CD14-positive monocyte (primary cell): ENCODE data around the gene MACROD1. TPM values are rescaled to one million over a fixed set of nuclear protein-coding genes. Genes with fewer than 3 reads are reported as not detected.

Experiments used
- DNase-seq, 3 donors: peaks; one replicate each; pipeline ENCODE4 v3.0.0-alpha.2; 2011 to 2022
- H2AFZ ChIP-seq: 2 replicates; pipeline ENCODE4 v1.6.0; 2012; ENCODE audit warnings: mild to moderate bottlenecking, low read depth, low read length, inconsistent platforms; ENCODE audit not compliant: insufficient read depth, poor library complexity, severe bottlenecking
- H3K27ac ChIP-seq, 2 donors: 1 replicate in 1 of 2; 2 replicates in 1 of 2; pipeline ENCODE4 v1.5.1; 2012 to 2013; ENCODE audit warnings: low read length in 2 of 2, control low read depth in 1 of 2, inconsistent platforms in 1 of 2, low read depth in 1 of 2, mild to moderate bottlenecking in 1 of 2
- H3K27me3 ChIP-seq, 2 donors: one replicate each; pipeline versions ENCODE4 v1.6.0 to v1.6.1; 2011 to 2013; ENCODE audit warnings: low read length in 2 of 2; ENCODE audit not compliant: control insufficient read depth in 2 of 2, insufficient read depth in 2 of 2
- H3K36me3 ChIP-seq, 2 donors: replicated peaks in 1 of 2; 1 replicate in 1 of 2; 2 replicates in 1 of 2; pipeline versions ENCODE4 v1.5.1 to v1.6.1; 2012 to 2013; ENCODE audit warnings: low read length in 2 of 2, control low read depth in 1 of 2, inconsistent platforms in 1 of 2, mild to moderate bottlenecking in 1 of 2; ENCODE audit not compliant: insufficient read depth in 2 of 2, control insufficient read depth in 1 of 2
- H3K4me1 ChIP-seq, 2 donors: 1 replicate in 1 of 2; 2 replicates in 1 of 2; pipeline versions ENCODE4 v1.5.1 to v1.6.1; 2012 to 2013; ENCODE audit warnings: low read length in 2 of 2, control low read depth in 1 of 2, inconsistent platforms in 1 of 2, mild to moderate bottlenecking in 1 of 2, moderate library complexity in 1 of 2; ENCODE audit not compliant: insufficient read depth in 2 of 2, control insufficient read depth in 1 of 2
- H3K4me2 ChIP-seq: replicated peaks from 2 replicates; pipeline ENCODE3; 2012; ENCODE audit warnings: low read length, moderate library complexity, mild to moderate bottlenecking; ENCODE audit not compliant: poor library complexity, severe bottlenecking; ENCODE audit errors: extremely low read depth
- H3K4me3 ChIP-seq, 3 experiments: fragments of 200-600 bp in 1 of 3; sonication (generic) in 1 of 3; replicated peaks in 1 of 3; 1 replicate in 2 of 3; 2 replicates in 1 of 3; pipeline ENCODE4 v1.5.1; 2011 to 2013; ENCODE audit warnings: low read length in 3 of 3, mild to moderate bottlenecking in 3 of 3, control low read depth in 2 of 3, low read depth in 2 of 3, inconsistent platforms in 1 of 3, moderate library complexity in 1 of 3
- H3K79me2 ChIP-seq: 2 replicates; pipeline ENCODE4 v1.6.0; 2012; ENCODE audit warnings: mild to moderate bottlenecking, control low read depth, inconsistent platforms, low read length, moderate library complexity; ENCODE audit not compliant: insufficient read depth
- H3K9ac ChIP-seq: 2 replicates; pipeline ENCODE4 v1.6.0; 2017; ENCODE audit warnings: low read length, mild to moderate bottlenecking; ENCODE audit not compliant: insufficient read depth, poor library complexity, severe bottlenecking
- H3K9me3 ChIP-seq, 2 donors: replicated peaks in 1 of 2; 1 replicate in 1 of 2; 2 replicates in 1 of 2; pipeline versions ENCODE4 v1.5.1 to v1.6.1; 2012 to 2013; ENCODE audit warnings: low read length in 2 of 2, control low read depth in 1 of 2; ENCODE audit not compliant: control insufficient read depth in 1 of 2, insufficient read depth in 1 of 2
- H4K20me1 ChIP-seq: 2 replicates; pipeline ENCODE4 v1.6.0; 2012; ENCODE audit warnings: mild to moderate bottlenecking, low read length, control low read depth, moderate library complexity; ENCODE audit not compliant: insufficient read depth
- H3K27ac Mint-ChIP-seq, 7 donors: one replicate each; pipeline ENCODE4 v1.8.0; 2020; ENCODE audit warnings: mild to moderate bottlenecking in 7 of 7, mixed read lengths in 7 of 7, moderate library complexity in 6 of 7, inconsistent platforms in 2 of 7
- H3K27me3 Mint-ChIP-seq, 3 donors: one replicate each; pipeline ENCODE4 v1.8.0; 2021 to 2022; ENCODE audit warnings: low read depth in 3 of 3, mild to moderate bottlenecking in 3 of 3, mixed read lengths in 3 of 3, moderate library complexity in 3 of 3, inconsistent platforms in 1 of 3
- H3K36me3 Mint-ChIP-seq, 2 donors: one replicate each; pipeline ENCODE4 v1.8.0; 2020; ENCODE audit warnings: mixed read lengths in 2 of 2, inconsistent platforms in 1 of 2, mild to moderate bottlenecking in 1 of 2
- H3K4me1 Mint-ChIP-seq: one replicate; pipeline ENCODE4 v1.8.0; 2020; ENCODE audit warnings: mild to moderate bottlenecking, mixed read lengths
- H3K4me3 Mint-ChIP-seq, 2 donors: one replicate each; pipeline ENCODE4 v1.8.0; 2020; ENCODE audit warnings: mild to moderate bottlenecking in 2 of 2, mixed read lengths in 2 of 2, moderate library complexity in 1 of 2
- H3K9me3 Mint-ChIP-seq, 7 donors: one replicate each; pipeline ENCODE4 v1.8.0; 2020 to 2022; ENCODE audit warnings: mixed read lengths in 7 of 7, mild to moderate bottlenecking in 6 of 7, moderate library complexity in 6 of 7, inconsistent platforms in 2 of 7
- WGBS: methylation state at CpG from one replicate; pipeline ENCODE4 v1.1.5; 2013; ENCODE audit warnings: missing lambda C conversion rate; ENCODE audit not compliant: insufficient coverage; 5-methylcytosine and 5-hydroxymethylcytosine counted together
- intact Hi-C, 2 donors: fragments of 100-400 bp; cut with micrococcal nuclease; formaldehyde crosslinking; loops; one replicate each; pipeline versions ENCODE4 v1.15.0 to v1.15.1; 2023
- polyA plus RNA-seq, 3 donors: library from polyadenylated mRNA; depleted of rRNA in 1 of 3; unstranded in 2 of 3; stranded (reverse) in 1 of 3; fragments of 300-500 nt in 2 of 3; fragments of >200 nt in 1 of 3; fragmentation: Illumina TruSeq in 2 of 3; gene quantifications; 1 replicate in 2 of 3; 2 replicates in 1 of 3; pipeline ENCODE4 v1.2.3, GENCODE V29; 2012 to 2021
- TF ChIP-seq, protein P1 (sequence below): fragments of 200-600 bp; IDR thresholded peaks from one replicate; pipeline ENCODE4 v1.8.0; 2022; ENCODE audit warnings: antibody characterized with exemption, mild to moderate bottlenecking

MACROD1 gene
- polyA plus RNA-seq, 3 donors = 1.5 to 2.4 (median 2.2) TPM

DNA sequence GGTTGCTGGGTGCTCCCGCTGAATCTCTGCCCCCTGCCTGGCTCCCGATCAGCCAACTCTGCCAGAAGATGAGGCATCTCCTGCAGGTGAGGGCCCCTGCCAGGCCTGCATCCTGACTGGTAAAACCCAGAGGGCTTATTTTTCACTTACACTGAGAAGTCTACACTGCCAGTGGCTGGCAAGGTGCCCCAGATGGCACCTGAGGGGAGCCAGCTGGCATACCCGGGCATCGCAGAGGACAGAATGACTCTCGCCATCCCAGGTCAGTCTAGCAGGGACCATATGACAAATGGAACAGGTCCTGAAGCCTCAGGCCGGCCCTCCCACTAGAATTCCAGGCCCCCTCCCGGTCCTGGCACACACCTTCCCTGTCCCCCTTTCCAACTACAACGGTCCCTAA, 30.9 kb downstream of the MACROD1 start:
- H3K79me2 ChIP-seq = no peaks in the 10 kb centered on the region
- no peaks in the 10 kb centered on the region for H3K36me3 ChIP-seq
- H3K27ac ChIP-seq = no peak overlapping the region
- no peak overlapping the region for H3K9ac ChIP-seq
- peaks cover 13 to 31% (median 17%) of the 10 kb centered on the region in 3 donors for H3K27me3 Mint-ChIP-seq
- WGBS = 90% methylated on average over 7 of the region's 8 CpGs
- intact Hi-C loops = no loop called here
- TF ChIP-seq, protein P1, sequence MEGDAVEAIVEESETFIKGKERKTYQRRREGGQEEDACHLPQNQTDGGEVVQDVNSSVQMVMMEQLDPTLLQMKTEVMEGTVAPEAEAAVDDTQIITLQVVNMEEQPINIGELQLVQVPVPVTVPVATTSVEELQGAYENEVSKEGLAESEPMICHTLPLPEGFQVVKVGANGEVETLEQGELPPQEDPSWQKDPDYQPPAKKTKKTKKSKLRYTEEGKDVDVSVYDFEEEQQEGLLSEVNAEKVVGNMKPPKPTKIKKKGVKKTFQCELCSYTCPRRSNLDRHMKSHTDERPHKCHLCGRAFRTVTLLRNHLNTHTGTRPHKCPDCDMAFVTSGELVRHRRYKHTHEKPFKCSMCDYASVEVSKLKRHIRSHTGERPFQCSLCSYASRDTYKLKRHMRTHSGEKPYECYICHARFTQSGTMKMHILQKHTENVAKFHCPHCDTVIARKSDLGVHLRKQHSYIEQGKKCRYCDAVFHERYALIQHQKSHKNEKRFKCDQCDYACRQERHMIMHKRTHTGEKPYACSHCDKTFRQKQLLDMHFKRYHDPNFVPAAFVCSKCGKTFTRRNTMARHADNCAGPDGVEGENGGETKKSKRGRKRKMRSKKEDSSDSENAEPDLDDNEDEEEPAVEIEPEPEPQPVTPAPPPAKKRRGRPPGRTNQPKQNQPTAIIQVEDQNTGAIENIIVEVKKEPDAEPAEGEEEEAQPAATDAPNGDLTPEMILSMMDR = no peak
- DNase-seq = no peak
- peaks cover 0 to 2% (median 0%) of the 10 kb centered on the region in 7 donors for H3K9me3 Mint-ChIP-seq
- H3K27me3 ChIP-seq = peaks cover 0 to 8% of the 10 kb centered on the region in 2 donors
- H3K4me3 ChIP-seq = no peak overlapping the region
- H3K36me3 Mint-ChIP-seq = no peaks in the 10 kb centered on the region
- H3K4me2 ChIP-seq = no peak overlapping the region
- H2AFZ ChIP-seq = no peak overlapping the region
- no peaks in the 10 kb centered on the region for H3K9me3 ChIP-seq
- no peaks in the 10 kb centered on the region for H3K4me1 ChIP-seq
- no peaks in the 10 kb centered on the region for H4K20me1 ChIP-seq
- H3K4me1 Mint-ChIP-seq = peaks cover 12% of the 10 kb centered on the region
- no peak overlapping the region for H3K27ac Mint-ChIP-seq
- H3K4me3 Mint-ChIP-seq = no peak overlapping the region

DNA sequence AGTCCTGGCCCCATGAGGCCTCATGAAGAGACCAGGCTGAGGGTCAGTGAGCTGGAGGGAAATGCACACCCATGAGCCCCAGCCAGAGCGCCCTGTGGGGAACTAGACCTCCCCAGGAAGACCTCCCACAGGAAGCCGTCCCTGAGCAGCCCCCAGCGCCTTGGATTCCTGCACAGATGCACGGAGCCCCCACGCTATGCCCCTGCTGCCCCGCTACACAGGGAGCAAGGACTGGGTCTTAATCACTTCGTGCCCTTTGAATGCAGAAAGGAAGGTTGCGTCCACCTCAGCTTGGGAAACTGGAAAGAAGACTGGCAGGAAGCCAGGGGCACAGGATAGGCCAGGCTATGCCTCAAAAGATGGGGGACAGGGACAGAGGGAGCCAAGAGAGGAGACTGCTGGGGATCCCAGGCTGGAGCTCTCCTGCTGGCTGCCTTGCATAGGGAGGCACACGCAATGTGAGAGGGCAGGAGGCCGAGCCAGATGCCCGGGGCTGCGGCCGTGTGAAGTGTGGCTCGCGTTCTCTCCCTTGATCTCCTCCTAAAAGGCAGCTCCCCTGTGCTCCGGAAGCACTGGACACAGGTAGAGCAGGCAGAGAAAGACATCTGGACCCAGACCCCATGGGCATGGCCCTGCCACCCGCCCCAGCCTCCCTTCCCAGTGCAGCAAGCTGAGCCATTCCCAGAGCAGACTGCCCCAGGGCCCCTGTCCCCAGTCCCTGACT, 32.8 kb downstream of the MACROD1 start:
- H3K4me3 Mint-ChIP-seq = no peak overlapping the region

More for the DNA sequence above, 32.8 kb downstream of the MACROD1 start:
- Histone ChIP-seq H3K9ac (no peak overlapping the region), H3K4me1 (no peaks in the 10 kb centered on the region), H3K9me3 (no peaks in the 10 kb centered on the region), H3K4me2 (no peak overlapping the region), H3K27me3 (peaks cover 0 to 8% of the 10 kb centered on the region in 2 donors), H3K27ac (no peak overlapping the region), H4K20me1 (no peaks in the 10 kb centered on the region), H3K4me3 (no peak overlapping the region), H3K36me3 (no peaks in the 10 kb centered on the region), H3K79me2 (no peaks in the 10 kb centered on the region), H2AFZ (no peak overlapping the region)
- Mint-ChIP-seq H3K27me3 (peaks cover 9 to 31% (median 21%) of the 10 kb centered on the region in 3 donors), H3K36me3 (no peaks in the 10 kb centered on the region), H3K9me3 (peaks cover 0 to 2% (median 0%) of the 10 kb centered on the region in 7 donors), H3K4me1 (peaks cover 12% of the 10 kb centered on the region), H3K27ac (no peak overlapping the region)
- no peak for DNase-seq
- intact Hi-C loops = no loop called here
- WGBS = 73% methylated on average over 17 of the region's 17 CpGs
- TF ChIP-seq, protein P1 = no peak
